ENCODE results near the gene DDR1.
"Not testable (repeated sequence)": the region's sequence is repeated elsewhere in the genome, so short reads cannot be mapped to it uniquely, and the experiment has no call there.

DDR1 gene

DNA sequence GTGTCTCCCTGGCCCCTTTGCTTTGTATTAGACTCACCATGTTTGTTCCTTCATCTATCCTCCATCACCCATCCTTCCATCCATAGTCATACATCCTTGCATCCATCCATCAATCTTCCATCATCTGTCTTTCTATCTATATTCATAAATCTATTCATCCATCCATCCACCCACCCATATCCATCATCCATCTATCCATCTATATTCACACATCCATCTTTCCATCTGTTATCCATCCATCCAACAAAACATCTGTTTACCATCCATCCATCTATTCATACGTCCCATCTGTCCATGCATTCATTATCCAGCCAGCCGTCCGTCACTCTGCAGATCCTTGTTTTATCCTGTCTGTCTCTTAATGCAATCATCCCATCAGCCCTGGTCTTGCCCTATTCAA lies 10.6 kb downstream of the DDR1 start:
- DNase-seq: no peak

DNA sequence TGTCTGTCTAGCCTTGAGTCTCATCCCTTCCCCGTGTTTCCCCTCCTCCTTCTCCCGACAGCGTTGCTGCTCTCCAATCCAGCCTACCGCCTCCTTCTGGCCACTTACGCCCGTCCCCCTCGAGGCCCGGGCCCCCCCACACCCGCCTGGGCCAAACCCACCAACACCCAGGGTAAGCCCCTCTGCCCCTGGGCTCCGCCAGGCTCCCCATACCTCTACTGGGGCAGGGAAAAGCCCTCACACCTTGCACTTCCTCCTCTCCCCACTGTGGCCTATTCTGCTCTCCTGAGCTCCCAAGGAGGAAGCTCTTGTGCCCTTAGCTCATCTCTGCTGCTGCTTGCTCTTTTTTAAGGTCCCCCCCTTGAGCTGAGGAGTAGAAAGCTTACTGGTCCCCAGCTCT lies 11.0 kb downstream of the DDR1 start:
- no peak for DNase-seq

DNA sequence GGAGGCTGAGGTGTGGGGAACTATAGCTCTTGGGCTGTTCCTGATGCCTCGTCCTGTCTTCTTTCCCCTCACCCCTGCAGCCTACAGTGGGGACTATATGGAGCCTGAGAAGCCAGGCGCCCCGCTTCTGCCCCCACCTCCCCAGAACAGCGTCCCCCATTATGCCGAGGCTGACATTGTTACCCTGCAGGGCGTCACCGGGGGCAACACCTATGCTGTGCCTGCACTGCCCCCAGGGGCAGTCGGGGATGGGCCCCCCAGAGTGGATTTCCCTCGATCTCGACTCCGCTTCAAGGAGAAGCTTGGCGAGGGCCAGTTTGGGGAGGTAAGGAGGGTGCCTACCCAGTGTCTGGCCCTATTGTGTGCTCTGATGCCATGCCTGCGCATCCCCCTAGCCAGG lies 12.2 kb downstream of the DDR1 start:
- no peak for DNase-seq

DNA sequence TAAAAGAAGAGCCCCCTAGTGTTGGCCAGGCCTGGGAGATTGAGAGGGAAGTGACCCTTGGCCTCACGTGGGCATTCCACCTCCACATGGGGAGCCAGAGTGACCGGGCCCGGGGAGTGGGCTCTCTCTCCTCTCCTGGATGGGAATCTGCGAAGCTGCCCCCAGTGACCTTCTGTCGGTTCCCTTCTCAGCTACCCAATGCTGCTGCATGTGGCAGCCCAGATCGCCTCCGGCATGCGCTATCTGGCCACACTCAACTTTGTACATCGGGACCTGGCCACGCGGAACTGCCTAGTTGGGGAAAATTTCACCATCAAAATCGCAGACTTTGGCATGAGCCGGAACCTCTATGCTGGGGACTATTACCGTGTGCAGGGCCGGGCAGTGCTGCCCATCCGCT lies 13.6 kb downstream of the DDR1 start:
- no peak for DNase-seq

DNA sequence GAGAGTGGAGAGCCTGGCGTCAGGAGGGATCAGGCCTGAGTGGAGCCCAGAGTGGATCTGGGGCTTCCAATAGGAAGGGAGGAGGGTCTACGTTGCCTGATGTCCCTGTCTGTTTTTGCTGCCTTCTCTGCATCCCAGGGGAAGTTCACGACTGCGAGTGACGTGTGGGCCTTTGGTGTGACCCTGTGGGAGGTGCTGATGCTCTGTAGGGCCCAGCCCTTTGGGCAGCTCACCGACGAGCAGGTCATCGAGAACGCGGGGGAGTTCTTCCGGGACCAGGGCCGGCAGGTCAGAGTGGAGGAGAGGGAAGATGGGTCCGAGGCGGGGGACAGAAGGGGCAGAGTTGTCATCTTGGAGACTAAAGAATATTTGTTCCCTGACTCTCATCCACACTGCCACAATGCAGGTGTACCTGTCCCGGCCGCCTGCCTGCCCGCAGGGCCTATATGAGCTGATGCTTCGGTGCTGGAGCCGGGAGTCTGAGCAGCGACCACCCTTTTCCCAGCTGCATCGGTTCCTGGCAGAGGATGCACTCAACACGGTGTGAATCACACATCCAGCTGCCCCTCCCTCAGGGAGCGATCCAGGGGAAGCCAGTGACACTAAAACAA lies 14.5 kb downstream of the DDR1 start:
- no peak for DNase-seq

DNA sequence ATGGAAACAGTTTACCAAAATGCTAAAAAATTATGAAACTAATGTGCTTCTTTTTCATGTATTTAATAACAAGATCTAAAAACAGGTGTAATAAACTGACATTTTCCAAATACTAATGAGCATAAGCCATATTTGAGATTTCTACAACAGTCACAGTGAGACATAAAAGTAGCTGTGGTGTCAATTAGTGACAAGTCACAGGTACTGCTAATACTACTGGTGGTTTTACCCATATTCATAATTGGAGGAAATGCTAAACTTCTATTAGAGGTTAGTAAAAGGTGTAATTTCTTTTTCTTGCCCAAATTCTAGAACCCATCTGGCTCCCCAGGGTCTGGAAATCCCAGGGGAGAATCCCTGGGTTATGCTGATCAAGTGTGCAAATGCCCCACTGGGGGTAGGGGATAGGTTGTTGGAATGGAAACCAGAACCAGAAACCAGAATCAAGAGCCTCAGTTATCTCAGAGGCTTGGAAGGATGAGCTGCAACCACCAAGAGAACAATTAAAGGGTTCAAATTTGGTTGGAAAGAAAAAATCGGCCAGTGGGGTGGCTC lies 16.6 kb downstream of the DDR1 start:
- no peak for DNase-seq

DNA sequence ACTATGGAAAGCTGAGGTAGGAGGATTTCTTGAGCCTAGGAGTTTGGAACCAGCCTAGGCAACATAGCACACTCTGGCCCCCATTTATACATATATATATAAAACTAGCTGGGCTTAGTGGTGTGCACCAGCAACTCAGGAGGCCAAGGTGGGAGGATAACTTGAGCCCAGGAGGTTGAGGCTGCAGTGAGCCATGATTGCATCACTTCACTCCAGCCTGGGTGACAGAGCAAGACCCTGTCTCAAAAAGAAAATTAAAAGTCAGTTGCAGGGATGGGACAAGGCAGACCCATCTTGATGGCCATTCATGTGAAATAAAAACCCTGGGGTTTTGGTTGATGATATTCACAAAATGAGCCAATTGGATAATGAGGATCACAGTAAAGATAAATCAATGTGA lies 17.1 kb downstream of the DDR1 start:
- no peak for DNase-seq

DNA sequence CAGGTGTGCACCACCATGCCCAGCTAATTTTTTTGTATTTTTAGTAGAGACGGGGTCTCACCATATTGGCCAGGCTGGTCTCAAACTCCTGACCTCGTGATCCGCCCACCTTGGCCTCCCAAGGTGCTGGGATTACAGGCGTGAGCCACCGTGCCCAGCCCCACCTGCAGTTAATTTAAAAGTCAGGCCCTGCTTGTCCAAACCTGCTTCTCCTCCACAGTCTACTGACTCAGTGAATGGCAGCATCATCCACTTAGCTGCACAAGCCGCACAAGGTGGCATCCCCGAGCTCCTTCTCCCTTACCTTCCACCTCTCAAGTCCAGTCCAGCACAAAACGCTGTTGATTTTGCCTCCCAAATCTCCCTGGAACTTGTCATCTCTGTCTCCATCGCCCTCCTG lies 17.9 kb downstream of the DDR1 start:
- DNase-seq: not testable (repeated sequence)

DNA sequence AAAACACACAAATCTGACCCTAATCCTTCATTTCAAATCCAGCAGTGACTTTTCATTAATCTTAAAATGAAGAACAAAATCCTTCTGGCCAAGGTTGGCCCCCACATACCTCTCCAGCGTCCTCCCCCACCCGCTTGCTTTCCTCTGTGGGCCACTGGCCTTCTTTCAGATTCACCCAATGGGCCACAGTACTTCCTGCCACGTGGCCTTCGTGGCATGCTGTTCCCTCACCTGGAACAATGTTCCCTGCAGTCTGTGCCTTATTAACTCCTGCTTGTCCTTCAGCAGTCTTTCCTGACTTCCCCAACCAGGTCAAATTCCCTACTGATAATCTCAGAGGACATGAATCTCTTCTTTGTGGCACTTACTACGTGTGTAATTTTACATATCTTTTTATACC lies 18.4 kb downstream of the DDR1 start:
- no peak for DNase-seq

DNA sequence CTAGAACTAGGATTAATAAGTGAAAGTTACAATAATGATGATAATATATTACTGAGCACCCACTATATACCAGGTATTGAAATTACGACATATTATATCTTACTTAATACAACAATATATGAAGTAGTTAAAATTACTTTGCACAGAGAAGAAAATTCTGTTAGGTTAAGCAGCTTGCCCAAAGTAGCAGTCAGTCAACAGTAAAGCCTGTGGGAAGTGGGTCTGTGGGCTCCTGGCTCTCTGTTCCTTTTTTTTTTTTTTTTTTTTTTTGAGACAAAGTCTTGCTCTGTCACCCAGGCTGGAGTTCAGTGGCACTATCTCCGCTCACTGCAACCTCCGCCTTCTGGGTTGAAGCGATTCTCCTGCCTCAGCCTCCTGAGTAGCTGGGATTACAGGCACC lies 18.9 kb downstream of the DDR1 start:
- DNase-seq: no peak

DNA sequence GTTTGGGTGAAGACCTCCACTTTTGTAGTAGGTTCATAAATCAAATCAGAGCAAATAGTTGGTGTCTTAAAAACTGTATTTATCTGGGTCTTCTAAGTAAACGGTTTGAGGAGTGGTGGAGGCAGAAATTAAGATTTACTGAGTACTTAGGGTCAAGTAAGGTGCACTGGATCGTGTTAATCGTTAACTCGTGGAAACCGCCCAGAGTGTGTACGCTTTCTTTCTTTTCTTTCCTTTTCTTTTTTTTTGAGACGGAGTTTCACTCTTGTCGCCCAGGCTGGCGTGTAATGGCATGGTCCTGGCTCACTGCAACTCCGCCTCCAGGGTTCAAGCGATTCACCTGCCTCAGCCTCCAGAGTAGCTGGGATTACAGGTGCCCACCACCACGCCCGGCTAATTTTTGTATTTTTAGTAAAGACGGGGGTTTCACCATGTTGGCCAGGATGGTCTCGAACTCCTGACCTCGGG lies 23.0 kb downstream of the DDR1 start:
- DNase-seq: not testable (repeated sequence)

DNA sequence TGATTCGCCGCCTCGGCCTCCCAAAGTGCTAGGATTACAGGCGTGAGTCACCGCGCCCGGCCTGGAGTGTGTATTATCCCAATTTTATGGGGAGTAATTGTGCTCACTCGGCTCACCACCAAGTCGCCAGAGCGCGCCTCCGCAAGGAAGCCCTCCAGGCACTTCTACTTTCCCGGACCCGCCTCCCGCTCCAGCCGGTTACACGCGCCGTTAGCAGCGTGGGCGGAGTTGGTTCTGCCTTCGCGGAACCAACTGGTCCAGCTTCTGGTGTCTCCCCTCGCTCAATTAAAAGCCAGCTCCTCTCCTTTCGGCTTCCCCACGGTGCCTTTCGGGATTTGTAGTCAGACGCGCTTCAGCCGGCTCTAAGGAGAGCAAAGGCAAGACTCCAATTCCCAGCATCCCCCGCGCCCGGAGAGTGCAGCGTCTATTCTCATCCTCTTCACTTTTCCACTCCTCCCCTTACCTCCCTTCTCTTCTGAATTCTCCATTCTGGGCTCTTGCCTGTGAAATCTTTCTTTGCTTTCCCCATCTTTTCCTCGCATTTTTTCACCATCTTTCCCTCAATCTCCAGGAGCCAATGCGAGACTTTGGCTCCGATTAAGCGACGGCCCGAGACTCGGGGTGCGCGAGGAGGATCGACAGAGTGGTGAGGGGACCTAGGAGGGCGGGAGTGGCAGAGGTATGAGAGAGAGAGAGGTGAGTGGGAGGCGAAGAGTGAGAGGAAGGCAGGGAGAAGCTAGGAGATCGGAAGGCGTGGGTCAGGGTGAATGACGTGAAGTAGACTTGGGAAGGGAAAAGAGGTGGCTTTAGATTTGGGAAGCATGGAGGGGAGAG lies 23.7 kb downstream of the DDR1 start, which contains the start of gene GTF2H4:
TSS of gene GTF2H4 (plus strand) at position 450 of the 834 bp plus-strand sequence.
- DNase-seq: peak; percentile 96 to 98

DNA sequence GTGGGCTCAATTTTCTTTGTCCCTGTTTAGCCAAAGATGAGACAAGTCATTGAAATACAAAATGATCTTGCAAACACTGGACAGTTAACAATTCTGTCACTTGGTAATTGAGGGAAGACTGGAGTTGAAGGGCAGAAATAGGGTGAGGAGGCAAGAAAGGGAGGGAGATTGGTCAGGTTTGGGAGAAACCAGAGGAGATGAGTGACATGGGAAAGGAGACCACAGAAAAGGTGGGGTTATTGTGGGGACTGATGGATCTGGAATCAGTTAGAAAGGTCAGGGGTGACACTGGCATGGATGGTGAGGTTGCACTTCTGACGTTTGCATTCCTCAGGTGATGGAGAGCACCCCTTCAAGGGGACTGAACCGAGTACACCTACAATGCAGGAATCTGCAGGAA lies 24.4 kb downstream of the DDR1 start:
- DNase-seq: no peak

DNA sequence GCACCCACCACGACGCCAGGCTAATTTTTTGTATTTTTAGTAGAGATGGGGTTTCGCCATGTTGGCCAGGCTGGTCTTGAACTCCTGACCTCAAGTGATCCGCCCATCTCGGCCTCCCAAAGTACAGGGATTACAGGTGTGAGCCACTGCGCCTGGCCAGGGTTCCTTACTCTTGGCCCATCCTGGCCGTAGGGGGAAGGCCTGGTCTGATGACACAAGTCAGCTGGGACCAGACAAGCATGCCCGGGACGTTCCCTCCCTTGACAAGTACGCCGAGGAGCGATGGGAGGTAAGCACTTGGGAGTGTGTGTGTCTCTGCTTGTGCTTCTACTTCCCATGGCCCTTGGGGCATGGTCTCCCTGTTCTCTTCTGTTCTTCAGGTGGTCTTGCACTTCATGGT lies 26.2 kb downstream of the DDR1 start:
- not testable (repeated sequence) for DNase-seq

DNA sequence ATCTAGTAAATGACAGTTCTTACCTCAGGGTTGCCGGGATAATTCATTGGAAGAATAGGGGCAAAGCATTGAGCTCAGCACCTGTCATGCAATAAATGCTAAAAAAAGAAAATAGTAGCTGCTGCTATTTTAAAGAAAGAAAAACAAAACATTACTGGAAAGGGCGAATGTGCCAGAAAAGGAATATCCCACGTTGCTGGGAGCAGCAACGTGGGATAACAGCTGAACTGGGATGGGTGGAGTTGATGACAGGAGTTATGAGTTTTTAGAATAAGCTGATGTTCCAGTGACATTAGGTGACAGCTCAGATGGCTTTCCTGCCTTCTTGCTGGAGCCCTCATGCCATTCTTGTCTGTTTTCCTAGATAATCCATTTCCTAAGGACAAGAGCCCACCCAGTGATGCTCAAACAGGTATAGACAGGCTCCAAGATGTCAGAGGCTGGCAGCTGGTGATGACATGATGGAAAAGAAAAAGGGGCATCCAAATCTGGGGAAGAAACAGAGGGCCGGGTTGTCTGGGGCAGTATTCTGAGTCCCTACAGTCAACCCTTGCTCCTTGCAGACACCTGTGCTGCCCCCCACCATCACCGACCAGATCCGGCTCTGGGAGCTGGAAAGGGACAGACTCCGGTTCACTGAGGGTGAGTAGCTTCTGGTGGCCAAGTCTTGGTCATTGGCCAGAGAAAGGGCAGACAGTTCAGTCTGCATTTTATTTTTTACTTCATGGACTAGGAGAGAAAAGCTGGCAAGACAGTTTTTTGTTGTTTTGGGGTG lies 28.6 kb downstream of the DDR1 start:
- no peak for DNase-seq

DNA sequence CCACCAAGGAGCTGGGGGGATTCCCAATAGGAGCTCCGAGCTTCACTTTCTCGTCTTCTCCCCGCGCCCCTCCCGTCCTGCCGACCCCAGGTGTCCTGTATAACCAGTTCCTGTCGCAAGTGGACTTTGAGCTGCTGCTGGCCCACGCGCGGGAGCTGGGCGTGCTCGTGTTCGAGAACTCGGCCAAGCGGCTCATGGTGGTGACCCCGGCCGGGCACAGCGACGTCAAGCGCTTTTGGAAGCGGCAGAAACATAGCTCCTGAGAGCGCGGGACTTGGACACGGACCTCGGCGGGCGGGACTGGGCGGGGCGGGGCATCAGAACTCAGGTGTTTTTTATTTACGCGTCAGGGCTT lies 29.4 kb downstream of the DDR1 start:
- no peak for DNase-seq

DNA sequence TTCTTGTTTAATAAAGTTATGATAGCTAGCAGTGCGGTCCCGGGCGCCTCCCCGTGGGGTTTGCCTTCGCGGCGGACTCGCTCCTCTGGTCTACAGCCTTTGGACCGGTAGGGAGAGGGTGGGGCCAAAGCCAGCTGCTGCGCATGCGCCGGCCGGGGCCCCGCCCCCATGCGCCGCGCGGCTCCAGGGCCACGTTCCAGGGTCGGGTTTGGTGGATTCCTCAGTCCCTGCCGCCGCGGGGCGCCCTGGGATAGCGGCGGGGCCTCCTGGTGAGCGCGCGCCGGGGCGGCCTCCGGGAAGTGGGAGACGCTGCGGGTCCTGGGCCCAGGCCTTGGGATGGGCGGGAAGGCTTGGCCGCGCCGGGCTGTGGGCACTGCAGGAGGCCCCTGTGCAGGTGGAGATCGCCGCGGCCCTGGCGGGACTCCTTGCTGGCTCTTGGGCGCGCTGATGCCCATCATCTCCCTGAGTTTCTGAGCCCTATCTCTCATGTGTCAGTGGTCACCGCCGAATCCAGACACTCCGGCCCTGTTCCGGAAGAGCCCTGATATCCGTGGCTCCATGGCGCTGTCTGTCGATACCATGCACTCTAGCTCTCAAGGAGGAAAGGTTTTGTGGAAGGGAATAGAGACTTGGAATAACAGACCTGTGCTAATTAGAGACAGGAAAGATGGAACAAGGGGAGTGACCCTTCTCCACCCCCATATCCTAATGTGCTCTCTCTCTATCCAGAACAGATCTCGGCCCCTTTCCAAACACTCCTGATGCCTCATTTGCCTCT lies 29.9 kb downstream of the DDR1 start, which contains the start of gene VARS2:
TSS of gene VARS2 (plus strand) at position 163 of the 778 bp plus-strand sequence. CDS start at position 762, 599 bp downstream.
- DNase-seq: peak; percentile 86 to 90

DNA sequence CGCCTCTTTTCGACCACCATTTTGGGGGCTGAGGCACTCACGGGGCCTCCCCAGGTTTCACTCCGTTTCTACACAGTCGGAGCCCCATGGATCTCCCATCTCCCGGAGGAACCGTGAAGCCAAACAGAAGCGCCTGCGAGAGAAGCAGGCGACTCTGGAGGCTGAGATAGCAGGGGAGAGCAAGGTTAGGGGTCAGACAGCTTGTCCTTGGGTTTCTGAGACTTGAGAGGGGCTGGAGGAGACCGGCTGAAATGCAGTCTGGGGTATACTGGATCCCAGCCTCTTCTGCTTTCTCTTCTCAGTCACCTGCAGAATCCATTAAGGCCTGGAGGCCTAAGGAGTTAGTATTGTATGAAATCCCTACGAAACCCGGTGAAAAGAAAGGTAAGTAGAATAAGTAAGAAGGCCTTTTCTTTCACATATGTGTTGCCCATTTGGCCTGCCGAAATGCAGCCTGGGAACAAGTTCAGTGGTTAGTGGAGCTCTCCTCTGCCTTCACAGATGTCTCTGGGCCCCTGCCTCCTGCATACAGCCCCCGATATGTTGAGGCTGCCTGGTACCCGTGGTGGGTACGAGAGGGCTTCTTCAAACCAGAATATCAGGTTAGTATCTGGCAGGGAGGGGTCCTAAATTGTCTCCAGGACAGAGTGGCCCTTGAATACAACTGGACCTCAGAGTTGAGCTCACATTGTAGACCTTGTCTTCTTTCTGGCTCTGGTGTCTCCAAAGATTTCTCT lies 30.7 kb downstream of the DDR1 start:
- peak; percentile 6 to 16 for DNase-seq

DNA sequence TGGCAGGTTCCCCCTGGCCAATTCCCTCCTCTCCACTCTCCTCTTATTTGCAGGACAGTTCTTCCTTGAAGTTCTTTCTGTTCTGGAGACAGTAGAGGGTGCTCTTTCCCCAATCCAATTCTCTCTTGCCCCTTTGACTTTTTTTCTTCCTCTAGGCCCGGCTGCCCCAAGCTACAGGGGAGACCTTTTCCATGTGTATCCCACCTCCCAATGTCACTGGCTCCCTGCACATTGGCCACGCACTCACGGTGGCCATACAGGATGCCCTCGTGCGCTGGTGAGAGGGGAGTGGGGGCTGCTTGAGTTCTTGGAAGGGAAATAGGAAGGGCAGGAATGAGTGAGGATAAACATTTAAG lies 31.2 kb downstream of the DDR1 start:
- DNase-seq: peak in 1 of 2 experiments; percentile 4

DNA sequence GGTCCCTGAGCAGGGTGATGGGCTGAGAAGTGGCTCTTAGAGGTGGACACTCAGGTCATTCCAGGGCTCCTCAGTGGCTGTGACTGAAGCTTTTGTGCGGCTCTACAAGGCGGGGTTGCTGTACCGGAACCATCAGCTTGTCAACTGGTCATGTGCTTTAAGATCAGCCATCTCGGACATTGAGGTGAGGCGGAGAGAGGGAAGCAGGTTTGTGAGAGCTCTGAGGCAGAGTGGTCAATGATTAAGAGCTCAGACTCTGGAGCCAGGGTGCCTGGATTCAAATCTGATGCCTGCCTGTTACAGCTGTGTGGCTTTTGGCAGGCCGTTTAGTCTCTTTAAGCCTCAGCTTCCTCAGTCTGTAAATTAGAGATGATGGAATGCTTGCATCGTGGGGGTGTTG lies 32.7 kb downstream of the DDR1 start:
- DNase-seq: no peak

DNA sequence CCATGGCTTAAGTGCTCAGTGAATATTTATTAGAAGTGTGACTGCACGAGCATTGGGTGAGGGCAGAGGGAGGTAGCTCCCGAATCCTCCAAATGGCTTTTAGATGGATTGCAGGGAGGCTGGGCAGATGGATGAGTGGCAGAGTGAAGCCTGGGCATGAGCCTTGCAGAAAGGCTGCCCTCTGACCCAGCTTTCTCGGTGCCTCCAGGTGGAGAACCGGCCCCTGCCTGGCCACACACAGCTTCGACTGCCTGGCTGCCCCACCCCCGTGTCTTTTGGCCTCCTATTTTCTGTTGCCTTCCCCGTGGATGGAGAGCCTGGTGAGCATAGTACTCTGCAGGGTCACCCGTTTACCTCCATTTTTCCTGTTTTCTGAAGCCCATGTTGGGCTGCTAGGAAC lies 33.2 kb downstream of the DDR1 start:
- no peak for DNase-seq

DNA sequence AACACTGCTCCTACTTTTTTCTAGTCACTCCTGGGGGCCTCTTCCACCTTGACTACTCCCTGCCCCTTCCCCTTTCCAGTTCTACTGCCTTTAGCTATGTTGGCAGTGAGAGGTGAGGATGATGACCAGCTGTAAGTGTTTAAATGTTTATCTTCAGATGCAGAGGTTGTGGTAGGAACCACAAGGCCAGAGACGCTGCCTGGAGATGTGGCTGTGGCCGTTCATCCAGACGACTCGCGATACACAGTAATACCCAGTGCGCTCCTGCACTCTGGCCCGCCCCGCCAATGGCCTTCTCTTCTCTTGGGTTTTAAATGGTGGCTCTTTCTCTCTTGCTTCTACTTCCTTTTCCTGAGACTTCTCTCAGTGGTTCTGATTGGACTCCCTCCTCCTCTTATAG lies 34.4 kb downstream of the DDR1 start:
- DNase-seq: no peak

Measured in activated CD4-positive, alpha-beta T cell treated with anti-CD3 and anti-CD28 coated beads, Interleukin-2, amount 50 U/mL, for 48 hours (primary cell).